NCI-H1105 treated with DMSO at 0.1 percent for 48 hours (cell line): Measurements from ENCODE around the gene PET100.

Experiments
- DNase-seq: peaks from one replicate; lab custom pipeline; 2025; lab: John Stamatoyannopoulos, UW

Gene PET100

GRCh38 chr19:7629347-7630054 lies at the start of gene PET100, which contains the start of gene XAB2:
PET100 (plus strand) TSS chr19:7629793; CDS start chr19:7629834, 41 bp downstream.
XAB2 (minus strand) TSS chr19:7629545; CDS start chr19:7629527, 18 bp downstream.
- peak; percentile 99 for DNase-seq

- DNase-seq = no peak
These were observed 47.1 kb upstream of the PET100 start for GRCh38 chr19:7582446-7582845.

- DNase-seq = no peak
These were observed 39.8 kb upstream of the PET100 start for GRCh38 chr19:7589822-7590221.

GRCh38 chr19:7590256-7590655 lies 39.3 kb upstream of the PET100 start:
- DNase-seq = no peak

- peak; percentile 81 for DNase-seq
These were observed 34.0 kb upstream of the PET100 start, which contains the start of gene CAMSAP3 for GRCh38 chr19:7595466-7596133. CAMSAP3 (plus strand) TSS chr19:7595863; CDS start chr19:7596003, 140 bp downstream.

GRCh38 chr19:7596211-7596937 lies 33.2 kb upstream of the PET100 start:
- DNase-seq = no peak

- no peak for DNase-seq
These were observed 31.9 kb upstream of the PET100 start for GRCh38 chr19:7597689-7598088.

- no peak for DNase-seq
These were observed 31.4 kb upstream of the PET100 start for GRCh38 chr19:7598180-7598579.

GRCh38 chr19:7600721-7601120 lies 28.9 kb upstream of the PET100 start:
- DNase-seq = no peak

- no peak for DNase-seq
These were observed 27.2 kb upstream of the PET100 start for GRCh38 chr19:7602240-7602934.

GRCh38 chr19:7602935-7603497 lies 26.6 kb upstream of the PET100 start:
- no peak for DNase-seq

- no peak for DNase-seq
These were observed 25.7 kb upstream of the PET100 start for GRCh38 chr19:7603919-7604318.

- no peak for DNase-seq
These were observed 23.9 kb upstream of the PET100 start for GRCh38 chr19:7605490-7606222.

- no peak for DNase-seq
These were observed 23.3 kb upstream of the PET100 start for GRCh38 chr19:7606289-7606688.

GRCh38 chr19:7607212-7607873 lies 22.2 kb upstream of the PET100 start:
- no peak for DNase-seq

- DNase-seq = no peak
These were observed 21.6 kb upstream of the PET100 start for GRCh38 chr19:7607874-7608560.

GRCh38 chr19:7610491-7611240 lies 18.9 kb upstream of the PET100 start:
- DNase-seq = no peak

- no peak for DNase-seq
These were observed 17.9 kb upstream of the PET100 start for GRCh38 chr19:7611541-7612279.
